Endothelial cell of umbilical vein (primary cell): ENCODE measurements around the gene GRIK1. TPM values are rescaled to one million over a fixed set of nuclear protein-coding genes. Genes with fewer than 3 reads are reported as not detected.

Experiments
- BruUV-seq: library from RNA; stranded (reverse); fragments of 400-500 nt; replicated peaks from 2 replicates; lab custom pipeline; 2021; lab: Mats Ljungman, UMichigan
- CTCF ChIA-PET: fragments of 300-600, 350-600 bp; sonication (Branson Sonifier 250); formaldehyde crosslinking; loops from one replicate; lab custom pipeline; 2021; ENCODE audit warnings: antibody characterized with exemption, inconsistent platforms; lab: Charles Lee
- POLR2A ChIA-PET: fragments of 300-600, 350-600 bp; sonication (Branson Sonifier 250); formaldehyde crosslinking; loops from one replicate; lab custom pipeline; 2021; ENCODE audit warnings: antibody characterized with exemption, inconsistent platforms; lab: Charles Lee
- DNase-seq: peaks from one replicate; pipeline ENCODE4 v3.0.0-alpha.2; 2011; ENCODE audit warnings: low read depth, low spot score
- FAIRE-seq: peaks from 2 replicates; lab custom pipeline; 2011; peaks lifted over from hg19 to GRCh38; lab: Jason Lieb, UNC
- H2AFZ ChIP-seq: 2 replicates; pipeline ENCODE4 v1.6.0; 2012; ENCODE audit warnings: low read depth, low read length, control low read depth, inconsistent platforms
- H3K27ac ChIP-seq: 2 replicates; pipeline ENCODE4 v1.5.1; 2011; ENCODE audit warnings: low read depth, mild to moderate bottlenecking, control low read depth, low read length, moderate library complexity; ENCODE audit not compliant: insufficient read depth
- H3K27me3 ChIP-seq, 2 experiments: 2 replicates each; pipeline versions ENCODE4 v1.6.0 to v1.6.1; 2011; ENCODE audit warnings: low read length in 2 of 2, mixed read lengths in 1 of 2; ENCODE audit not compliant: control insufficient read depth in 2 of 2, insufficient read depth in 2 of 2
- H3K36me3 ChIP-seq, 2 experiments: 2 replicates in 1 of 2; 3 replicates in 1 of 2; pipeline ENCODE4 v1.5.1; 2011; ENCODE audit warnings: low read length in 2 of 2, mild to moderate bottlenecking in 1 of 2, moderate library complexity in 1 of 2; ENCODE audit not compliant: control insufficient read depth in 2 of 2, insufficient read depth in 2 of 2; ENCODE audit errors: extremely low read depth in 1 of 2
- H3K4me1 ChIP-seq: 3 replicates; pipeline ENCODE4 v1.5.1; 2011; ENCODE audit warnings: mild to moderate bottlenecking, low read length; ENCODE audit not compliant: control insufficient read depth, insufficient read depth; ENCODE audit errors: extremely low read depth
- H3K4me2 ChIP-seq: 2 replicates; pipeline ENCODE4 v1.6.1; 2011; ENCODE audit warnings: low read length, control low read depth, mixed read lengths; ENCODE audit not compliant: insufficient read depth
- H3K4me3 ChIP-seq, 3 experiments: fragments of 200-600 bp in 1 of 3; sonication (generic), shearing (Covaris generic) in 1 of 3; replicated peaks in 1 of 3; 2 replicates each; pipeline ENCODE4 v1.5.1; 2011 to 2016; ENCODE audit warnings: control low read depth in 3 of 3, low read length in 3 of 3, mild to moderate bottlenecking in 2 of 3, inconsistent platforms in 1 of 3, low read depth in 1 of 3, moderate library complexity in 1 of 3; ENCODE audit not compliant: insufficient read depth in 1 of 3
- H3K79me2 ChIP-seq: 2 replicates; pipeline ENCODE4 v1.6.0; 2012; ENCODE audit warnings: low read length, inconsistent platforms; ENCODE audit not compliant: control insufficient read depth, insufficient read depth
- H3K9ac ChIP-seq: replicated peaks from 2 replicates; pipeline ENCODE3; 2011; ENCODE audit warnings: low read length, control low read depth; ENCODE audit not compliant: insufficient read depth; ENCODE audit errors: extremely low read depth
- H3K9me1 ChIP-seq: replicated peaks from 3 replicates; pipeline ENCODE4 v1.6.0; 2011; ENCODE audit warnings: mild to moderate bottlenecking, low read length; ENCODE audit not compliant: control insufficient read depth, insufficient read depth; ENCODE audit errors: extremely low read depth
- H3K9me3 ChIP-seq: replicated peaks from 2 replicates; pipeline ENCODE4 v1.5.1; 2012; ENCODE audit warnings: low read length, inconsistent platforms; ENCODE audit not compliant: control insufficient read depth, insufficient read depth
- H4K20me1 ChIP-seq: replicated peaks from 2 replicates; pipeline ENCODE3; 2011; ENCODE audit warnings: mild to moderate bottlenecking, low read length; ENCODE audit not compliant: control insufficient read depth, insufficient read depth; ENCODE audit errors: extremely low read depth
- EZH2 ChIP-seq: IDR thresholded peaks from 2 replicates; pipeline ENCODE4 v1.6.1; 2012; ENCODE audit warnings: borderline replicate concordance, low read depth, mild to moderate bottlenecking, moderate library complexity, low read length, inconsistent platforms; ENCODE audit not compliant: severe bottlenecking
- FOS ChIP-seq: IDR thresholded peaks from 2 replicates; pipeline ENCODE4 v1.6.1; 2011; ENCODE audit warnings: mild to moderate bottlenecking, low read length, moderate library complexity, borderline replicate concordance; ENCODE audit not compliant: insufficient read depth
- GATA2 ChIP-seq: IDR thresholded peaks from 2 replicates; pipeline ENCODE4 v1.7.0; 2011; ENCODE audit warnings: low read depth, mild to moderate bottlenecking, moderate library complexity, mixed read lengths, low read length; ENCODE audit not compliant: insufficient read length, insufficient read depth
- JUN ChIP-seq: IDR thresholded peaks from 2 replicates; pipeline ENCODE4 v1.6.1; 2011; ENCODE audit warnings: borderline replicate concordance, low read depth; ENCODE audit not compliant: insufficient read length, insufficient read depth
- MAX ChIP-seq: IDR thresholded peaks from 2 replicates; pipeline ENCODE4 v1.6.1; 2011; ENCODE audit not compliant: insufficient read depth, insufficient read length
- MYC ChIP-seq: IDR thresholded peaks from one replicate; pipeline ENCODE4 v1.6.1; 2011; ENCODE audit warnings: mild to moderate bottlenecking, low read depth, low read length
- POLR2A ChIP-seq: IDR thresholded peaks from 2 replicates; pipeline ENCODE4 v1.6.1; 2012; ENCODE audit warnings: low read depth, mild to moderate bottlenecking, control low read depth, low read length
- POLR2AphosphoS5 ChIP-seq: IDR thresholded peaks from 2 replicates; pipeline ENCODE4 v1.6.1; 2012; ENCODE audit warnings: low read depth, mild to moderate bottlenecking, control low read depth, low read length, moderate library complexity; ENCODE audit not compliant: insufficient read depth
- dilution Hi-C: fragments of 300-500 bp; cut with MboI; formaldehyde crosslinking; loops from one replicate; pipeline ENCODE4 v1.15.0; 2019; ENCODE audit warnings: low sequenced_read_pairs; ENCODE audit not compliant: extremely low pct_ligation_motif_present
- intact Hi-C: fragments of 100-400 bp; cut with micrococcal nuclease; formaldehyde crosslinking; loops from one replicate; pipeline ENCODE4 v1.10.0; 2022
- polyA plus RNA-seq, 4 experiments: library from polyadenylated mRNA; depleted of rRNA in 3 of 4; stranded (reverse) in 3 of 4; unstranded in 1 of 4; fragments of >200 nt; gene quantifications; 2 replicates each; pipeline versions ENCODE4 v1.2.1 to v1.2.3, GENCODE V29; 2011 to 2012; ENCODE audit warnings: missing spikeins in 1 of 4
- total RNA-seq: library from RNA; stranded (reverse); gene quantifications from 2 replicates; pipeline ENCODE4 v1.2.3, GENCODE V29; 2021
- TF ChIP-seq, protein P1 (sequence below), 2 donors: IDR thresholded peaks; 1 replicate in 1 of 2; 2 replicates in 1 of 2; pipeline ENCODE4 v1.5.1; 2011; ENCODE audit warnings: low read length in 2 of 2, mild to moderate bottlenecking in 2 of 2, moderate library complexity in 2 of 2, control low read depth in 1 of 2, inconsistent platforms in 1 of 2, low read depth in 1 of 2; ENCODE audit not compliant: insufficient read depth in 1 of 2; ENCODE audit errors: extremely low read depth in 1 of 2

Gene GRIK1
- total and polyA plus RNA-seq, 2 donors (not counting 3 experiments of a cell fraction or from before 2014, with no cell fraction given) = not detected

- Histone ChIP-seq H3K27me3 (no peaks in the 10 kb centered on the region), H3K36me3 (no peaks in the 10 kb centered on the region), H3K9me3 (no peaks in the 10 kb centered on the region), H3K9ac (no peak overlapping the region), H3K27ac (no peak overlapping the region), H4K20me1 (no peaks in the 10 kb centered on the region), H3K4me1 (no peaks in the 10 kb centered on the region), H3K4me2 (no peak overlapping the region), H2AFZ (no peak overlapping the region), H3K9me1 (no peaks in the 10 kb centered on the region), H3K4me3 (no peak overlapping the region), H3K79me2 (no peaks in the 10 kb centered on the region)
- no peak for DNase-seq
- no TSS peak for BruUV-seq
- CTCF ChIA-PET = no interaction called here
- intact Hi-C loops = no loop called here
- FAIRE-seq = no peak
- POLR2A ChIA-PET = no interaction called here
- dilution Hi-C loops = no loop called here
- no peak for TF ChIP-seq GATA2
- TF ChIP-seq POLR2A = no peak
- no peak for TF ChIP-seq EZH2
- no peak for TF ChIP-seq FOS
- TF ChIP-seq, protein P1, sequence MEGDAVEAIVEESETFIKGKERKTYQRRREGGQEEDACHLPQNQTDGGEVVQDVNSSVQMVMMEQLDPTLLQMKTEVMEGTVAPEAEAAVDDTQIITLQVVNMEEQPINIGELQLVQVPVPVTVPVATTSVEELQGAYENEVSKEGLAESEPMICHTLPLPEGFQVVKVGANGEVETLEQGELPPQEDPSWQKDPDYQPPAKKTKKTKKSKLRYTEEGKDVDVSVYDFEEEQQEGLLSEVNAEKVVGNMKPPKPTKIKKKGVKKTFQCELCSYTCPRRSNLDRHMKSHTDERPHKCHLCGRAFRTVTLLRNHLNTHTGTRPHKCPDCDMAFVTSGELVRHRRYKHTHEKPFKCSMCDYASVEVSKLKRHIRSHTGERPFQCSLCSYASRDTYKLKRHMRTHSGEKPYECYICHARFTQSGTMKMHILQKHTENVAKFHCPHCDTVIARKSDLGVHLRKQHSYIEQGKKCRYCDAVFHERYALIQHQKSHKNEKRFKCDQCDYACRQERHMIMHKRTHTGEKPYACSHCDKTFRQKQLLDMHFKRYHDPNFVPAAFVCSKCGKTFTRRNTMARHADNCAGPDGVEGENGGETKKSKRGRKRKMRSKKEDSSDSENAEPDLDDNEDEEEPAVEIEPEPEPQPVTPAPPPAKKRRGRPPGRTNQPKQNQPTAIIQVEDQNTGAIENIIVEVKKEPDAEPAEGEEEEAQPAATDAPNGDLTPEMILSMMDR (IDR thresholded peaks at IDR 0.05; ENCODE audit: extremely low read depth in 1 of 2, insufficient read depth in 1 of 2, low read depth in 1 of 2, low read length in 2 of 2) = no peak
- TF ChIP-seq MAX = no peak
- TF ChIP-seq MYC = no peak
- TF ChIP-seq JUN = no peak
- no peak for TF ChIP-seq POLR2AphosphoS5
Observed at GRCh38 chr21:29601047-29601446, 338.7 kb downstream of the GRIK1 start.
